ENCODE results near the gene DIP2A.

Gene DIP2A

GRCh38 chr21:46598581-46599572 is 140.2 kb downstream of the DIP2A start:
- DNase-seq, result no peak

DNA sequence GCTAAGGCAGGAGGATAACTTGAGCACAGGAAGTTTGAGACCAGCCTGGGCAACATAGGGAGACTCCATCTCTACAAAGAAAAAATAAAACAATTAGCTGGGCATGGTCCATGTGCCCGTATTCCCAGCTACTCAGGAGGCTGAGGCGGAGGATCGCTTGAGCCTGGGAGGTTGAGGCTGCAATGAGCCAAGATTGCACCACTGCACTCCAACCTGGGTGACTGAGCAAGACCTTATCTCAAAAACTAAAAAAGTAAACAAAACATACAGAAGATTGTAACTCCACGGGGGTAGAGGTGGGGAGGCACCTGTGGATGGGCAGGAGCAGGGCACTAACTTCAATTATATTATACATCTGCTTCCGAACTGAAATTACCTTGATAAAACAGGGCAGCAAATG is 141.6 kb downstream of the DIP2A start:
- DNase-seq, result no peak

DNA sequence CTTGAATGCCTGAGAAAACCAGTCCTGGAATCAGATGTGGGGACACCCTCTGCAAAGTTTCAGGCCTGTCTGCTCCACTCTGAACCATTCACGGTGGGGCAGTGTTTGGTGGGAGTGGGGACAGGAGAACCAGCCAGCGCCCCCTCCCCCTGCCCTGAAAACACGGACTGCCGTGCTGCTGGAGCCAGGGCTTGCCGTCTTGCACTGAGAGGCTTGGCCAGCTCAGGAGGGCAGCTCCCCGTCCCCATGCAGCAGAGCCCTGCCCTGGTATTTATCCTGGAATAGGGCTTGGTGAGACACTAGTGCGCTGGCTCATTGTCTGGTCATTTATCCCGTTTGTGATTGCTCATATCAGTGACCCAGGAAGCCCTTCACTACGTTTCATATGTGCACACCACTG is 142.3 kb downstream of the DIP2A start:
- DNase-seq, result no peak

DNA sequence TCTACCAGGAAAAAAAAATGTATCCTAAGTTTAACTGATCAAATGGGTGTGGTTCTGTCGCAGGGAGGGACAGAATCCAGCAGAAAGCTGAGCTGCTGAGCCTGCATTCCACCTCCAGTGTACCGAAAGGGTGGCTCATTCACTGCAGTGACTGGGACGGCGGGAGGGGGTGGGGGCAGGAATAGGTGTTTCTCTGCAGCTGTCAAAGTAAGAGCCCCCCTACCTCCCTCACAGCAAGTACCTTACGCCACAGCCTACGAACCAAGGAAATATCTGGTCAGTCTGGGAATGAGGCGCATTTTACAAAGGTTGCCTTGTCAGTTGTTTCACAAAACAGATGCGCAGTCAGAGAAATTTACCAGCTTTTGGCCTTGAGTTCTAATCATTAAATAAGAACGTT is 144.5 kb downstream of the DIP2A start:
- DNase-seq, result no peak

- DNase-seq, result no peak
These were observed 145.8 kb downstream of the DIP2A start for GRCh38 chr21:46604329-46604974.

GRCh38 chr21:46604975-46605766 is 146.5 kb downstream of the DIP2A start, which contains the start of gene S100B:
S100B (minus strand) TSS chr21:46605082; CDS start chr21:46602415, 2,667 bp downstream.
- no peak for DNase-seq

GRCh38 chr21:46605767-46606426 is 147.2 kb downstream of the DIP2A start:
- peak; percentile 28 for DNase-seq

DNA sequence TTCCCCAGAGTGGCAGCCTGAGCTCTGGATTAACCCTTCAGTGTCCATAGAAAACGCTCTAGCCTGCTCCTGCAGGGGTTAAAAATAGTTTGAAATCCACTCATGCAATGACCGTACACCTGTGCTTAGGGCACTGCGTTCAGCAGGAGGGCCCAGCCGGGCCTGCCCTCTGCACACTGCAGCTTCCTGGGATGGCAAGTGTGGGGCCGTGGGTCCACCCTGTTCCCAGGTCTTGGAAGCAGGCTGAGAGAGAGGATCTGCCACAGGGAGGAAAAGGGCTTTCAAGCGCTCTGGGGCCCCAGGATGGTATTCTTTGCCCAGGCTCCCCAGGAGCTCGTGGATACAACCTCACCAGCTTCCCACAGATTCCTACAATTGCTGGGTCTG is 147.7 kb downstream of the DIP2A start:
- no peak for DNase-seq

GRCh38 chr21:46607636-46608035 is 148.9 kb downstream of the DIP2A start:
- no peak for DNase-seq

DNA sequence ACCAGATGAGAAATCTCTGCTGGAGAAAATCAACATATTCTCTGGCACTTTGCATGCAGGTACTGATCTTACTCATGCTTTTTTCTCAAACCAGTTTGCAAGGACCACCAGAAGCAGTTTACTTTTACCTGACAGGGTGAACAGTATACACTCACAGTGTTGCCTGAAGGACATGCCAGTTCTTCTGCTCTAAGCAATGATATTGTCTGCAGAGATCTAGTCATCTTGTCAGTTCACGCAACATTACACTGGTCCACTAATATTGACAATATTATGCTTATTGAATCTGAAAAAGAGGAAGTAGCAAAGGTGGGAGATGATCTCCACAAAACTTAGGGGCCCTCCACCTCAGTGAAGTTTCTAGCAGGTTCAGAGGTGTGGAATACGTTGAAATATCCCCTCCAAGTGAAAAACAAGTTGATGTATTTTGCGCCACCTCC is 150.0 kb downstream of the DIP2A start:
- no peak for DNase-seq

- DNase-seq, result no peak
These were observed 151.5 kb downstream of the DIP2A start for GRCh38 chr21:46610018-46610701.

- no peak for DNase-seq
These were observed 154.7 kb downstream of the DIP2A start for GRCh38 chr21:46613391-46613790.

DNA sequence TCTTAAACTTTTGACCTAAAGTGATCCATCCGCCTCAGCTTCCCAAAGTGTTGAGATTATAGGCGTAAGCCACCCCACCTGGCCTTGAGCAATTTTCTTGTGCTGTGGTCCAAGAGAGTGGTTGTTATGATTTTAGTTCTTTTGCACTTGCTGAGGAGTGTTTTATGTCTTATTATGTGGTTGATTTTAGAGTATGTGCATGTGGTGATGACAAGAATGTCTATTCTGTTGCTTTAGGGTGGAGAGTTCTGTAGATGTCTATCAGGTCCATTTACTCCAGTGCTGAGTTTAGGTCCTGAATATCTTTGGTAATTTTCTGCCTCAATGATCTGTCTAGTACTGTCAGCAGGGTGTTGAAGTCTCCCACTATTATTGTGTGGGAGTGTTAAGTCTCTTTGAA is 157.4 kb downstream of the DIP2A start:
- no peak for DNase-seq

- DNase-seq, result no peak
These were observed 158.0 kb downstream of the DIP2A start for GRCh38 chr21:46616656-46617055.

GRCh38 chr21:46617267-46618051 is 158.8 kb downstream of the DIP2A start:
- no peak for DNase-seq

- DNase-seq, result no peak
These were observed 160.2 kb downstream of the DIP2A start for GRCh38 chr21:46618738-46619379.
